HEK293T (cell line): ENCODE data around the gene GZMH.

Source experiments
- CTCF ChIA-PET: fragments of 350-600 bp; formaldehyde crosslinking; extraction: SDS; loops from one replicate; lab custom pipeline; 2021; ENCODE audit warnings: antibody characterized with exemption, inconsistent platforms; lab: Yijun Ruan, JAX
- POLR2A ChIA-PET: fragments of 350-600 bp; formaldehyde crosslinking; extraction: SDS; loops from one replicate; lab custom pipeline; 2020; ENCODE audit warnings: antibody characterized with exemption, inconsistent platforms; lab: Yijun Ruan, JAX
- DNase-seq: peaks from one replicate; pipeline ENCODE4 v3.0.0; 2012; ENCODE audit warnings: mixed read lengths; ENCODE audit errors: extremely low spot score
- ARNT ChIP-seq: fragments of 450-650 bp; IDR thresholded peaks from 2 replicates; pipeline ENCODE4 v1.6.1; 2017; ENCODE audit warnings: mild to moderate bottlenecking
- BHLHE40 ChIP-seq: fragments of 450-650 bp; IDR thresholded peaks from 2 replicates; pipeline ENCODE4 v1.6.1; 2016; ENCODE audit warnings: mild to moderate bottlenecking, moderate library complexity, borderline replicate concordance
- CTBP1 ChIP-seq: fragments of 450-650 bp; IDR thresholded peaks from 2 replicates; pipeline ENCODE4 v1.6.1; 2016; ENCODE audit warnings: borderline replicate concordance
- ELF4 ChIP-seq: fragments of 450-650 bp; IDR thresholded peaks from 2 replicates; pipeline ENCODE4 v1.6.1; 2017; ENCODE audit warnings: antibody characterized with exemption
- FOXA1 ChIP-seq: fragments of 450-650 bp; IDR thresholded peaks from 2 replicates; pipeline ENCODE4 v1.6.1; 2016; ENCODE audit warnings: mild to moderate bottlenecking
- FOXK2 ChIP-seq: fragments of 450-650 bp; IDR thresholded peaks from 2 replicates; pipeline ENCODE4 v1.6.1; 2016; ENCODE audit warnings: mild to moderate bottlenecking
- FOXM1 ChIP-seq: fragments of 450-650 bp; IDR thresholded peaks from 2 replicates; pipeline ENCODE4 v1.6.1; 2017; ENCODE audit warnings: mild to moderate bottlenecking, borderline replicate concordance
- HDGF ChIP-seq: fragments of 450-650 bp; IDR thresholded peaks from 2 replicates; pipeline ENCODE4 v1.6.1; 2017; ENCODE audit warnings: antibody characterized with exemption, borderline replicate concordance
- L3MBTL2 ChIP-seq: fragments of 450-650 bp; conservative IDR thresholded peaks from 2 replicates; pipeline ENCODE4 v1.6.1; 2016; ENCODE audit warnings: mild to moderate bottlenecking
- LEF1 ChIP-seq: fragments of 450-650 bp; IDR thresholded peaks from 2 replicates; pipeline ENCODE4 v1.6.1; 2017; ENCODE audit warnings: mild to moderate bottlenecking, borderline replicate concordance
- NFRKB ChIP-seq: fragments of 450-650 bp; IDR thresholded peaks from 2 replicates; pipeline ENCODE4 v1.6.1; 2016; ENCODE audit warnings: mild to moderate bottlenecking, moderate library complexity
- SP1 ChIP-seq: fragments of 450-650 bp; IDR thresholded peaks from 2 replicates; pipeline ENCODE4 v1.6.1; 2017
- SUZ12 ChIP-seq: fragments of 450-650 bp; IDR thresholded peaks from 2 replicates; pipeline ENCODE4 v1.6.1; 2016; ENCODE audit warnings: mild to moderate bottlenecking
- TARDBP ChIP-seq: fragments of 450-650 bp; IDR thresholded peaks from 2 replicates; pipeline ENCODE4 v1.6.1; 2016
- ZNF384 ChIP-seq: fragments of 450-650 bp; IDR thresholded peaks from 2 replicates; pipeline ENCODE4 v1.6.1; 2016
- TF ChIP-seq, protein P1 (sequence below): fragments of 450-650 bp; IDR thresholded peaks from 2 replicates; pipeline ENCODE4 v1.6.1; 2016

The GZMH gene

DNA sequence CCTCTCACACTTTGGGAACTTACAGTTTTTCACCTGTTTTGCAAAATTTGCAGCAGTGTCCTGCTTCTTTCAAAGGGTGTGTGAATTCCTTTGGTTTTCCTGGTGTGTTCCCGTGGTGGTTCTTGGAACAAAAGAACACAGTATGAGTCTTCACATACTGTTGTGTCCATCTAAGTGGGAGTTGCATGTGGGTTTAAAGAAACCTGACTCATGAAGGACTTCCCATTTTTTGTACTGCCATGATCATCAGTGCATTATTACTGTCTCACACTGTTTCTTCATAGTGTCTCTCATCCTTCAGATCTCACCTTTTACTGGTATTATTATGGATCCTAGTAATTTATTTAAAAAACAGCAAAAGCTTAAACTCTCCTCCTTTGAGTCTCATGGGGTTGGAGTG lies 3.8 kb upstream of the GZMH start:
- TF ChIP-seq FOXM1 (no peak), BHLHE40 (no peak), CTBP1 (no peak), FOXA1 (no peak), SP1 (no peak), NFRKB (no peak), LEF1 (no peak), SUZ12 (no peak), L3MBTL2 (no peak), ARNT (no peak), FOXK2 (no peak), HDGF (no peak), ZNF384 (no peak), ELF4 (no peak), TARDBP (no peak)
- TF ChIP-seq, protein P1, sequence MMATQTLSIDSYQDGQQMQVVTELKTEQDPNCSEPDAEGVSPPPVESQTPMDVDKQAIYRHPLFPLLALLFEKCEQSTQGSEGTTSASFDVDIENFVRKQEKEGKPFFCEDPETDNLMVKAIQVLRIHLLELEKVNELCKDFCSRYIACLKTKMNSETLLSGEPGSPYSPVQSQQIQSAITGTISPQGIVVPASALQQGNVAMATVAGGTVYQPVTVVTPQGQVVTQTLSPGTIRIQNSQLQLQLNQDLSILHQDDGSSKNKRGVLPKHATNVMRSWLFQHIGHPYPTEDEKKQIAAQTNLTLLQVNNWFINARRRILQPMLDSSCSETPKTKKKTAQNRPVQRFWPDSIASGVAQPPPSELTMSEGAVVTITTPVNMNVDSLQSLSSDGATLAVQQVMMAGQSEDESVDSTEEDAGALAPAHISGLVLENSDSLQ, result no peak
- CTCF ChIA-PET, result no interaction called here

GRCh38 chr14:24612196-24612595 lies 2.7 kb upstream of the GZMH start:
- TF ChIP-seq SUZ12 (no peak), ELF4 (no peak), FOXM1 (no peak), FOXA1 (no peak), LEF1 (no peak), BHLHE40 (no peak), TARDBP (no peak), ARNT (no peak), HDGF (no peak), SP1 (no peak), FOXK2 (no peak), L3MBTL2 (no peak), CTBP1 (no peak), NFRKB (no peak), ZNF384 (no peak)
- TF ChIP-seq, protein P1, result no peak
- ChIA-PET POLR2A (no interaction called here), CTCF (no interaction called here)
- no peak for DNase-seq

More for the DNA sequence above, 3.8 kb upstream of the GZMH start:
- no peak for DNase-seq
- POLR2A ChIA-PET, result no interaction called here

DNA sequence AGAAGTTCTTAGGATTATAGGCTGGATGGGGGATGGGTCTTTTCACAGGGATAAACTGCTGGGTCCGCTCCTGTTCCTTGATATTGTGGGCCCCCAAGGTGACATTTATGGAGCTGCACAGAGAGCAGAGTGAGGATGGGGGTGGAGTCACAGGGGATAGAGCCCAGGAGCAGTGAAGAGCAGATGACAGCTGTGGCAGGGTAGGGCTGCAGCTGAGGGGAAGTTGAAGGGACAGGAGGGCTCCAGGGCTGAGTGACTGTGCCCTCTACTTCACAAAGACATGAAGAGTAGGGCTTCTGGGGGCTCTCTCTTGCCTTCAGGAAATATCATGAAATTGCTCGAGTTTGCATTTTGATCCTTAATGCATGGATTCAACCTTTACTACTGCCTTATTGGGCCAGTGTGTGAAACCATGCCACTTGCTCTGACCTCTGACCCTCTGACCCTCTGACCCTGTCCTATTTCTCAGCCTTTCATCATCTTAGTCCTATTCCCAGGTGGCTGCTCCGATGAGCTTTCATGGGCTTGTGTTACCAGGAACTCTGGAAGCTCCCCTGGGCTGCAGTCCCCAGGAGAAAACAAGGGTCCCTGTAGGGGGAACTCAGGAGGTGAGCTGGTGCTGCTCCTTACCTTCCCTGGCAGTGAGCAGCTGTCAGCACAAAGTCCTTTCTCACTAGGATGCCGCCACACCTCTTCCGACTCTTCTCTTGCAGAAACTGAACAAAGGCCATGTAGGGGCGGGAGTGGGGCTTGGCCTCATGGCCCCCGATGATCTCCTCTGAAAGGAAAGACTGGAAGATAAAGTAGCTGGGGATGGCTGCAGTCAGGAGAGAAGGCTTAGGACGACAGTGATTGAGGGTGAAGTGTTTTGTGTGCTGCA lies 1.6 kb downstream of the GZMH start:
- ChIA-PET CTCF (no interaction called here), POLR2A (no interaction called here)
- no peak for DNase-seq
- TF ChIP-seq, protein P1, result no peak
- TF ChIP-seq SUZ12 (no peak), ZNF384 (no peak), TARDBP (no peak), NFRKB (no peak), HDGF (no peak), SP1 (no peak), FOXA1 (no peak), FOXK2 (no peak), CTBP1 (no peak), BHLHE40 (no peak), L3MBTL2 (no peak), LEF1 (no peak), ELF4 (no peak), FOXM1 (no peak), ARNT (no peak)

DNA sequence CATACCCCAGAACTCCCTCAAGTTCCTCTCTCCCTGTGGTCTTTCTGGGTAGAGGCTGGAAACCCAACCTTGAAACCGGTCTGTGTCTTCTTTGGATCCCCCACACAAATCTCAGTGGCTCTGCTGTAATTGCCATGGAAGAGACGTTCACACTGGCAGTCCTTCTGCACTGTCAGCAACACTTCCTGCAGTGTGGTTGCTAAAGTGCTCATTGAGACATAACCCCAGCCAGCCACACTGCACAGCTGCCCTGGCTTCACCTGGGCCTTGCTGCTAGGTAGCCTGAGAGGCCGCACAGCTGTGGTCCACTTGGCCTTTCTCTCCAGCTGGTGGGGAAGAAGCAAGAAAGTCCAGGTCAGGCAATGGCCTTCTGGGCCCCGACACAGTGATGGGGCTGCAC lies 2.4 kb downstream of the GZMH start:
- POLR2A ChIA-PET, result no interaction called here
- TF ChIP-seq ZNF384 (no peak), FOXK2 (no peak), HDGF (no peak), BHLHE40 (no peak), CTBP1 (no peak), ARNT (no peak), NFRKB (no peak), FOXA1 (no peak), LEF1 (no peak), TARDBP (no peak), SP1 (no peak), ELF4 (no peak), FOXM1 (no peak), L3MBTL2 (no peak)
- CTCF ChIA-PET, result no interaction called here
- DNase-seq, result no peak

DNA sequence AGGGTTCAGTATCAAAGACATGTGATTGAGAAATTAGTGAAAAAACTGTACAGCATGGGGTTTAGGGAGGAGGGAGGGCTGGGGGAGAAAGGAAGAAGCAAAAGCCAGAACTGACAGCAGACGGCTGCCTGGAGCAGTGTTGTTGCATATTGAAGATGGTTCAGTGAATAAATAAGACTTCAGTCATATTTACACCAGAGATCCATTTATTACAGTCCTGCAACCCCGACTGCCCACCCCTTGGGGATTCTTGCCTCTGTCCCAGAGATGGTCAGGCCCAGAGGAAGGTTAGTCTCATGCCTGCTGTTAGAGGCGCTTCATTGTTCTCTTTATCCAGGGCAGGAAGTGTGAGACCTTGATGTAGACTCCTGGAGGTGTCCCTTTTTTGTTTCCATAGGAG lies 3.2 kb downstream of the GZMH start:
- no peak for DNase-seq
- ChIA-PET POLR2A (no interaction called here), CTCF (interaction anchor here (0.7 to 1.4 kb wide), 4 partner anchors 9 to 68 kb away, joined by 3 to 5 read pairs (median 4); no protein-coding TSS in a partner anchor)
- TF ChIP-seq ZNF384 (no peak), HDGF (no peak), FOXK2 (no peak), TARDBP (no peak), L3MBTL2 (no peak), SUZ12 (no peak), NFRKB (no peak), CTBP1 (no peak), ARNT (no peak), SP1 (no peak), LEF1 (no peak), BHLHE40 (no peak), ELF4 (no peak)
- TF ChIP-seq, protein P1, result no peak
